ENCODE results near the gene RRAS2.
"Not testable (repeated sequence)": the region's sequence is repeated elsewhere in the genome, so short reads cannot be mapped to it uniquely, and the experiment has no call there.

The RRAS2 gene

GRCh38 chr11:14347494-14347893, 11.5 kb downstream of the RRAS2 start:
- no peak overlapping the region for H3K27ac ChIP-seq (ENCODE audit: low read length)
- no peaks in the 10 kb centered on the region for H3K27me3 ChIP-seq (ENCODE audit: insufficient read depth, low read length, poor library complexity)
- H2AFZ ChIP-seq (ENCODE audit: low read depth, low read length): no peak overlapping the region
- ATAC-seq (ENCODE audit: insufficient read depth, low read depth) (no peak), DNase-seq (no peak)
- H3K4me1 ChIP-seq (ENCODE audit: insufficient read depth, low read length): peaks cover 34% of the 10 kb centered on the region
- no peak overlapping the region for H3K4me3 ChIP-seq (ENCODE audit: low read depth in 1 of 2, low read length in 2 of 2)
- peaks cover 15% of the 10 kb centered on the region; the same call in 1 of the 2 replicates for H3K36me3 ChIP-seq (ENCODE audit: insufficient read depth, low read length)
- H3K4me2 ChIP-seq (ENCODE audit: insufficient read depth, low read length): no peak overlapping the region
- peaks cover 98% of the 10 kb centered on the region for H3K79me2 ChIP-seq (ENCODE audit: insufficient read depth, low read length)
- TF ChIP-seq EZH2 (IDR thresholded peaks at IDR 0.05; ENCODE audit: borderline replicate concordance, low read depth, low read length, severe bottlenecking) (no peak), CTCF (IDR thresholded peaks at IDR 0.05; ENCODE audit: borderline replicate concordance, extremely low read depth, low read length, poor library complexity, severe bottlenecking) (no peak)
- no peak overlapping the region for H3K9ac ChIP-seq (ENCODE audit: low read depth, low read length)
- peaks cover 17% of the 10 kb centered on the region; the same call in 1 of the 2 replicates for H4K20me1 ChIP-seq (ENCODE audit: insufficient read depth, low read length)
- H3K9me3 ChIP-seq (ENCODE audit: insufficient read depth, low read length, severe bottlenecking): peaks cover 5% of the 10 kb centered on the region

DNA sequence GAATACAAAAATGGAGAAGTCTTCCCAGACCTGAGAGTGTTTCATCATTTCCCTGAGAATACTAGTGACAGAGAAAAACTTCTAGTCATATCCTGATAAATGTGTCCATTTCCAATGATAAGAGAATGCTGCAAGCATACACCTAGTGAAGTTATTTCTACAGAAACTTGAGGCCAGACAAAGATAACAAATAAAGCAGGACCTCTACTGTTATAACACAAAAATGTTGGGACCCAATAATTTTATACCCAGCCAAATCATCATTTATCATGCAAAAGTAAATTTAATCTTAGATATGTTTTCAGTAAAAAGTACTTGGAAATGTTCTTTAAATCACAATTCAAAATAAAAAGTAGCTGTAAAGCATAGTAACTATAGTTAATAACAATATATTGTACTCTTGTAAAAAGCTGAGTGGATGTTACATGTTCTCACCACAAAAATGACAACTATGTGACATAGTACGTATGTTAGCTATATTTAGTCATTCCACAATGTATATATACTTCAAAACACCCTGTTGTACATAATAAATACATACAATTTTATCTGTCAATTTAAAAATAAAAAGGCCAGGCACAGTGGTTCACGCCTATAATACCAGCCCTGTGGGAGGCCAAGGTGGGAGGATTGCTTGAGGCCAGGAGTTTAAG, 12.6 kb downstream of the RRAS2 start:
- TF ChIP-seq CTCF (IDR thresholded peaks at IDR 0.05; ENCODE audit: borderline replicate concordance, extremely low read depth, low read length, poor library complexity, severe bottlenecking) (no peak), EZH2 (IDR thresholded peaks at IDR 0.05; ENCODE audit: borderline replicate concordance, low read depth, low read length, severe bottlenecking) (no peak)
- Histone ChIP-seq H3K4me2 (ENCODE audit: insufficient read depth, low read length) (no peak overlapping the region), H3K9ac (ENCODE audit: low read depth, low read length) (no peak overlapping the region), H3K4me1 (ENCODE audit: insufficient read depth, low read length) (peaks cover 40% of the 10 kb centered on the region), H3K27ac (ENCODE audit: low read length) (no peak overlapping the region), H2AFZ (ENCODE audit: low read depth, low read length) (no peak overlapping the region), H3K79me2 (ENCODE audit: insufficient read depth, low read length) (peaks cover 100% of the 10 kb centered on the region), H3K4me3 (ENCODE audit: low read depth in 1 of 2, low read length in 2 of 2) (no peak overlapping the region), H3K36me3 (ENCODE audit: insufficient read depth, low read length) (peaks cover 15% of the 10 kb centered on the region; the same call in 1 of the 2 replicates), H3K27me3 (ENCODE audit: insufficient read depth, low read length, poor library complexity) (no peaks in the 10 kb centered on the region), H3K9me3 (ENCODE audit: insufficient read depth, low read length, severe bottlenecking) (peaks cover 5% of the 10 kb centered on the region), H4K20me1 (ENCODE audit: insufficient read depth, low read length) (peaks cover 23% of the 10 kb centered on the region; the same call in 1 of the 2 replicates)
- ATAC-seq (ENCODE audit: insufficient read depth, low read depth): no peak
- DNase-seq: no peak

DNA sequence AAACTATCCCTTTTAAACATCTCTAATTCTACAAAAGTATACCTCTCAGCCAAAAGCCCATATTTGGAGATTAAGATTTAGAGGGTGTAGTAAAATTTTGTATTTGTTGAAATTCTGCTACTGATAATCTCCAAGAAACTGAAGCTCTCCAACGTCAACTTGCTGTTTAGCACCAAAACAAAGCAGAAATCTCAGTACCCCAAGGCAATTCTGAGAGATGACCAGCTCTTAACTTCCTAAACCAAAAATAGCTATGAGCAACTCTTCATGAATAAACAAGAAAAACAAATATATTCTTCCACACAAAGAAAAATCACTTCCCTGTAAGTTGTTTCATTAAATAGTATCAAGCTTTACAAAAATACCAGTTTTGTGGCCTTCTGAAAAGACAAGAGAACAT, 13.3 kb downstream of the RRAS2 start:
- Histone ChIP-seq H3K79me2 (ENCODE audit: insufficient read depth, low read length) (peaks cover 100% of the 10 kb centered on the region), H3K4me3 (ENCODE audit: low read depth in 1 of 2, low read length in 2 of 2) (no peak overlapping the region), H3K4me1 (ENCODE audit: insufficient read depth, low read length) (peaks cover 40% of the 10 kb centered on the region), H3K27ac (ENCODE audit: low read length) (no peak overlapping the region), H3K9me3 (ENCODE audit: insufficient read depth, low read length, severe bottlenecking) (peaks cover 5% of the 10 kb centered on the region), H3K4me2 (ENCODE audit: insufficient read depth, low read length) (no peak overlapping the region), H4K20me1 (ENCODE audit: insufficient read depth, low read length) (peaks cover 22% of the 10 kb centered on the region; the same call in 1 of the 2 replicates), H2AFZ (ENCODE audit: low read depth, low read length) (no peak overlapping the region), H3K36me3 (ENCODE audit: insufficient read depth, low read length) (peaks cover 11% of the 10 kb centered on the region; the same call in 1 of the 2 replicates), H3K27me3 (ENCODE audit: insufficient read depth, low read length, poor library complexity) (no peaks in the 10 kb centered on the region), H3K9ac (ENCODE audit: low read depth, low read length) (no peak overlapping the region)
- no peak for DNase-seq
- no peak for TF ChIP-seq EZH2 (IDR thresholded peaks at IDR 0.05; ENCODE audit: borderline replicate concordance, low read depth, low read length, severe bottlenecking)
- TF ChIP-seq CTCF (IDR thresholded peaks at IDR 0.05; ENCODE audit: borderline replicate concordance, extremely low read depth, low read length, poor library complexity, severe bottlenecking): no peak
- no peak for ATAC-seq (ENCODE audit: insufficient read depth, low read depth)

GRCh38 chr11:14345016-14345415, 14.0 kb downstream of the RRAS2 start:
- not testable (repeated sequence) for H3K9ac ChIP-seq (ENCODE audit: low read depth, low read length); H3K4me3 ChIP-seq (ENCODE audit: low read depth in 1 of 2, low read length in 2 of 2); H3K9me3 ChIP-seq (ENCODE audit: insufficient read depth, low read length, severe bottlenecking); H2AFZ ChIP-seq (ENCODE audit: low read depth, low read length); H3K4me2 ChIP-seq (ENCODE audit: insufficient read depth, low read length); H3K27me3 ChIP-seq (ENCODE audit: insufficient read depth, low read length, poor library complexity); DNase-seq; H3K27ac ChIP-seq (ENCODE audit: low read length); ATAC-seq (ENCODE audit: insufficient read depth, low read depth)
- Histone ChIP-seq H3K4me1 (ENCODE audit: insufficient read depth, low read length) (peaks cover 40% of the 10 kb centered on the region), H4K20me1 (ENCODE audit: insufficient read depth, low read length) (peaks cover 26% of the 10 kb centered on the region; the same call in 1 of the 2 replicates), H3K36me3 (ENCODE audit: insufficient read depth, low read length) (peaks cover 11% of the 10 kb centered on the region; the same call in 1 of the 2 replicates), H3K79me2 (ENCODE audit: insufficient read depth, low read length) (peaks cover 100% of the 10 kb centered on the region)

All from DND-41 (cell line).